HG02610 (cell line): ENCODE data around the gene DQX1.

Experiments
- ATAC-seq: cut with Tn5 transposase; IDR thresholded peaks from one replicate; pipeline ENCODE4 v1.9.1; 2021; ENCODE audit warnings: mild to moderate bottlenecking, moderate library complexity; ENCODE audit not compliant: unreplicated experiment

DQX1 gene

DNA sequence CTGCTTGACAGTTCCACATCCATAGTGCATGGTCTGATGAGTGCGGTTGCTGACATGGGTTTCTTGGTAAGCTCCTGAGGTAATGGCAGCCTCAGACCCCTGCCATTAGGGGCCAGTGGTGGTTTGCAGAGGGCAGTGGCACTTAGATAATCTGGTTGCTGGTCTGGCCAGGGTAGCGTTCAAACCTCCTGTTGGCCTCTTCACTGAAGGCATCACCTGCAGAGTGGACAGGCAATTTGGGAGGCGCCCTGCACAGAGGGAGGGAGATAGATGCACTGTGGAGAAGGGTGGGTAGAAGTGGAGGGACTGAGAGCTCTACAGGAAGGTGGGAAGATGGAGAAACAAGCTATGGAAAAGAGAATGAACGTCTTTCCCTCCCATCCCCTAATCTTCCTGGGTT is 7.4 kb upstream of the DQX1 start:
- ATAC-seq = no peak

DNA sequence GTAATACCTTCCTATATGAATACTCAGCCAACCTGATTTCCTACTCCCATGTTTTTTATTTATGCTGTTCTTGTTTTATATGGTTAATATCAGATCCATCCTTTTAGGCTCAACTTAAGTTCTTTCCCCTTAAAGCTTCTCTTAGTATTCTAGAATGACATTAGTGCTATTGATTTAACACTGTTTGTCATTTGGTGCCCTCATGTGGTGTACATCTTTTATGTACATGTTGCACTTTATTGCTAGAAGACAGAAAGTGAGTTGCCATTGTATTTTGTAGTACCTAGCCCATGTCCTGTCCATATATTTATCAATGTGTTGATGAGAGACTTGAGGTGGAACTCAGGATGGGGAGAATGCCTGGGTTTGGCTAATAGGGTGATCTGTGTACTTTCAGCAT is 6.2 kb upstream of the DQX1 start:
- ATAC-seq = no peak

DNA sequence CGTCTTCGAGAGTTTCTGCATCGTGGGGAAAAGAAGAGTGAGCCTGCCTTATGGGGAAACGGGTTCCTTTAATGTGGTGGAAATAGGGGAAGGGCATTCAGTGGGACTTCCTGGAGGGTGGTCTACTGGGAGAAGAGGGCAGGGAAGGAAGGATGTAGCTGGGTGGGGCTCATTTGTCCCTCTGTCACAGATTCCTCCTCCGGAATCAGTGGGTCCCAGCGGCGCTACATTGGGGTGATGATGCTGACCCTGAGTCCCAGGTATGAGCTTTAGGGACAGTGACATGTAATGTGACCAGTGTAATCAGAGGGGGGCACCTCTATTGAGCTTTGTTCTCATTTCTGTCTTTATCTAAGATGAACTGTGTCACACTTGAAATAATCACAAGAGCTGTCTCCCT is 5.6 kb upstream of the DQX1 start:
- ATAC-seq = no peak

DNA sequence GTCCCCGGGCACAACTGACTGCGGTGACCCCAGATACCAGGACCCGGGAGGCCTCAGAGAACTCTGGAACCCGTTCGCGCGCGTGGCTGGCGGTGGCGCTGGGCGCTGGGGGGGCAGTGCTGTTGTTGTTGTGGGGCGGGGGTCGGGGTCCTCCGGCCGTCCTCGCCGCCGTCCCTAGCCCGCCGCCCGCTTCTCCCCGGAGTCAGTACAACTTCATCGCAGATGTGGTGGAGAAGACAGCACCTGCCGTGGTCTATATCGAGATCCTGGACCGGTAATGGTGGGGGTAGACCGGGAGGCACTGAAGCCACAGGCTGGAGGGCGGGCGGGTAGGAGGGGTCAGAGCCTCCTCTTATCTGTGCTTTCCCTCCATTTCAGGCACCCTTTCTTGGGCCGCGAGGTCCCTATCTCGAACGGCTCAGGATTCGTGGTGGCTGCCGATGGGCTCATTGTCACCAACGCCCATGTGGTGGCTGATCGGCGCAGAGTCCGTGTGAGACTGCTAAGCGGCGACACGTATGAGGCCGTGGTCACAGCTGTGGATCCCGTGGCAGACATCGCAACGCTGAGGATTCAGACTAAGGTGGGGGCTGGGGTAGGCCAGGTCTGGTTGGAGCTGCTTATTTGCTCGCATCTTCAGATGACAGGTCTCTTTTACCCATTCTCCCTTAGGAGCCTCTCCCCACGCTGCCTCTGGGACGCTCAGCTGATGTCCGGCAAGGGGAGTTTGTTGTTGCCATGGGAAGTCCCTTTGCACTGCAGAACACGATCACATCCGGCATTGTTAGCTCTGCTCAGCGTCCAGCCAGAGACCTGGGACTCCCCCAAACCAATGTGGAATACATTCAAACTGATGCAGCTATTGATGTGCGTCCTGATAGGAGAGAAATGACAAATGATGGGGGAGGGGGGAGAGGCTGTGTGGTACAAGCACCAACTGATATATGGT is 4.5 kb upstream of the DQX1 start:
- ATAC-seq = peak; percentile 34

DNA sequence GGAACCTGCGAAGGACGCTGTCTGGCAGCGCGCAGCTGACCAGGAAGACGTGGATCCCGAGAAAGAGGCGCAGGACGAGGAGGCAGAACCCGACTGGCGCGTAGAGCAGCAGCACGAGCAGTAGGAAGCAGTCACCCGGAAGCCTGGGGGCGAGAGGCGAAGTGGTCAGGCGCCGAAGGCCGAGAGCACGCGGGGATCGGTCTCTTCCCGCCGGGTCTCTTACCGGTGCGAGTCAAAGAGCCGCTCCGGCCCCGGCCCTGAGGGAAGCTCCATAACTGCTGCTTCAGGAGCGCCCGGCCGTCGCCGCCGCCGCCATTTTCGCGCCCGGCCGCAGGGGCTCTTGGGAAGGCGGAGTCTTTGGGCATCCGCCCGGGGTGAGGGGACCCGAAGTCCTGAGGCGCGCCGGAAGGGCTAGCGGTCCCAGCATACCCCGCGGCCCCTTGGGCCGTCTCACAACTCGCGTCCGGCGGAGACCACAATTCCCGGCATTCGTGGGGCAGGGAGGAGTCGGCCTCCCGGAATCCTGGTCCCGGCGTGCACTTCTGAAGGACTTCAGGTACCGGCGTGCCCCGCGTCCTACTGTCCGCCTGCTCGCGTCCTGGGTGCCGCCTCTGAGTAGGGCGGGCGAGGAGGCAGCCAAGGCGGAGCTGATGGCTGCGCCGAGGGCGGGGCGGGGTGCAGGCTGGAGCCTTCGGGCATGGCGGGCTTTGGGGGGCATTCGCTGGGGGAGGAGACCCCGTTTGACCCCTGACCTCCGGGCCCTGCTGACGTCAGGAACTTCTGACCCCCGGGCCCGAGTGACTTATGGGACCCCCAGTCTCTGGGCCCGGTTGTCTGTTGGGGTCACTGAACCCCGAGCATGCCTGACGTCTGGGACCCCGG is 3.6 kb upstream of the DQX1 start, which contains the start of the genes AUP1 and HTRA2:
AUP1 (minus strand) TSS at position 350 of the 882 bp plus-strand sequence; CDS start at position 273, 77 bp downstream.
HTRA2 (plus strand) TSS at position 577 of the 882 bp plus-strand sequence; CDS start at position 651, 74 bp downstream.
- ATAC-seq = peak; percentile 79

DNA sequence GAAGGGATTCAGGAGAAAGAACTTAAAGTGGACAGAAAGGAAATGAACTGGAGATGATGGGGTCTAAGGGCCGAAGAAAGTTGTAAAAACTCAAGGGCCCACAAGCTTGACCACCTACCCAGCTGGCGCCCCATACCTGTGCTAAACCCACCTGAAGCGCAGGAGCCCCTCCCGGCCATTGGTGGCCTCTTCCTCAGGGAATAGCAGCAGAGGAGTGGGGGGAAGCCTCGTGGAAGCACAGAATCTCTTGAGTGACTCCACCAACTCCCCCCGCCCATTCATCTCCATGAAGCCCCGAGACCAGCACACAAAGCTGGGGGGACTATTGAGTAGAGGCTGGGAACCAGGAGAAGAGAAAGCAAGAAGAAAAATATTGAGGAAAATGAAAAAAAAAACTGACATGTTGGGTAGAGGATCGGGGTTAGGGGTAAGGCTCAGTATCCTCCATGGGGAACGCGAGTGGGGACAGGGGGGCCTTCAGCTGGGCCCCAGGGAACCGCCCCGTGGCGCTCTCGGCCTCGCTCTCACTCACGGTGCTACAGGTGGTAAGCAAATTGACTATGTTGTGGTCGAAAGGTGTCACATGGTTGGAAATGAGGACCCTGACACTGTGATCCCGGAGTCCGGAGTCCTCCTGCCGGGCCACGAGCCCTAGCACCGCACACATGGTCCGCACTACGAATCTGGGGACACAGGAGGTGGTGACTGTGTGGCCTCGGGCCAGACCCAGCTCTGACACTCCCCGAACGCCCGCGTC is 2.7 kb upstream of the DQX1 start:
- peak; percentile 1 for ATAC-seq

DNA sequence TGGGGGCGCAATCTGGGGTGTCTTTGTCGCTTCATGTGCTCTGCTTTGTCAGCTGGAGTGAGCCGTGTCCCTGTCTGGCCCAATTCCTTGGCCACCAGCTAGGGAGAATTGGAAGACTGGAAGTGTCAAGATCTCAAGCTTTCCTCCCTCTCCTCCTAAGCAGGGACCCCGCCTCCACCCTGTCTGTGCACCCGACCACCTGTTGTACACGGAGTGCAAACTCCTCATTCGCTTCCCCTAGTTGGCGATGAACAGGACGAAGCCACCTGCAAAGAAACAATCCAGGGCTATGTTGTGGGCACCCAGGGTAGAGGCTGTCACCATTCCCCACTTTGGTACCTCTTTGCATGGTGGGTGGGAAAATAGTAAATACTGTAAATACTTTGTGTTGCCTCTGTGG is 1.7 kb upstream of the DQX1 start:
- no peak for ATAC-seq

DNA sequence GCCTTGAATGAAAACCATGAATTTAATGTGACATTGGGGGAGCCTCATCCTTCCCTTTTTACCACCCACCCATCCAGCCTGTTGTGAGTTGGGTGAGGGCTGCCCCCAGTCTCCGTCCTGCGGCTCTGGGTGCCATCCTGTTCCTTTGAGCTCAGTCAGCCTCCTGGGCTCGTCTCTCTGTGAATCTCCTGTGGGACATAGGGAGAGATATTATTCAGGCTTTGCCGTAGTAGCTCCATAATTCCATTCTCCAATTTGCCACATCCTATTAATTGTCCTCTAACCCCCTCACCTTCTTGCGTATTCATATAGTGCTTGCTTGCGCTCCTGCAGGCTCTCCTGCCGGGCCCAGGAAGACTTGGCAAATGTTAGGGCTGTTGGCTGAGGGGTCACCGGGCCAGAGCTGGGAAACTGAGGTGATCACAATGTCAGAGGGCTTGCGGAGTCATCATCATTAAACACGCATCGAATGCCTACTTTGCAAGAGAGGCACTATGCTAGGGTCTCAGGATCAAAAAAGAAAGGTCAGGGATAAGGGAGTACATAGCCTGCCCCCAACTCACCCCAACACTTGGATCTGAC is 709 bp upstream of the DQX1 start:
- no peak for ATAC-seq

DNA sequence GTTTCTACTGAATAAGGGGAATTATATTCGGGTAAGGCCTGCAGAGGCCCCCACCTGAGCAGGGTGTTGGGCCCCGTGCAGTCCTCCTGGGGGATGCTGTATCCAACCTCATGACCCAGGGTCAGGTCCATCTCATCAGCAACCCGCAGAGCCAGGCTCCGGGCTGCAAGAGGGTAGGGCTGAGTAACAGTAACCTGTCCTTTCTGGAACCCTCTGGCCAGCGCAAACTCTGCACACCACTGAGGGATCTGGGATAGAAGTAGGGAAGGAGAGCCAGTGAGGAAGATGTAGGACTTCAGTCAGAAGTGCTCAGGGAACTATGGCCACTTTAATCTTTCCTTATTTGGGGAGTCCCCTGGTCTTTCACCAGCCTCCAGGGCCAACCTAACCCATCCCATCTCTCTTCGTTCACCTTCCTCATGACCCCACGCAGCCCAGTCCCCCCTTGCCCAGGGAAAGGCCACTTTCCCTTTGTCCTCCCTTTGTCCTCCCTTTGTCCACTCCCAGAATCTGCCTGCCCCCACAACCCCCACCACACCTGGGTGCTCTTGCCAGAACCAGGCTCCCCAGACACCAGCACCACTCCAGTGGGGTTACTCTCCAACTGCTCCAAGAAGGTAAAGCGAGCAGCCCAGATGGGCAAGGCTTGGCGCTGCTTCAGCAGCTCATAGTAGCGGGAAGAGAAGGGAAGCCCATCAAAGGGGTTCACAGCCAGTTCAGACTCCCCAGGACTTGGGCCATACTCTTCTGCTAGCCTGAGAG is 895 bp downstream of the DQX1 start:
- ATAC-seq = no peak

DNA sequence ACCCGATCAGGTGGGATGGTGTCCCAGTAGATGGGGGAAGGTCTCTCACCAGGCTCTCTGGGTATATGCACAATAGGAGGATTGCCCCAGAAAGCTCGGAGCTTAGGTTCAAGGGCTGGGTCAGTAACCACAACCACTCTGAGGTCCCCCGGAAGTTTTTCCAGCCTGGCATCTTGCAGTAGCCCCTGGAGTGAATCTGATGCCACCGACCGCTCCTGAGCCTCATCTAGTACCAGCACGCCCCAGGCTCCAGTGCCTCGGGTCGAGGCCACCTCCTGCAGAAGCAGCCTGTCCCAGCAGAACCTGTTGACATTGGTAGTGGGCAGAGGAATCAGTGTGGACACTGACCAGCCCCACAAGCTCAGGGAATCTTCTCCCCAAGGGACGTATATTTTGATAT is 2.0 kb downstream of the DQX1 start:
- ATAC-seq = no peak

DNA sequence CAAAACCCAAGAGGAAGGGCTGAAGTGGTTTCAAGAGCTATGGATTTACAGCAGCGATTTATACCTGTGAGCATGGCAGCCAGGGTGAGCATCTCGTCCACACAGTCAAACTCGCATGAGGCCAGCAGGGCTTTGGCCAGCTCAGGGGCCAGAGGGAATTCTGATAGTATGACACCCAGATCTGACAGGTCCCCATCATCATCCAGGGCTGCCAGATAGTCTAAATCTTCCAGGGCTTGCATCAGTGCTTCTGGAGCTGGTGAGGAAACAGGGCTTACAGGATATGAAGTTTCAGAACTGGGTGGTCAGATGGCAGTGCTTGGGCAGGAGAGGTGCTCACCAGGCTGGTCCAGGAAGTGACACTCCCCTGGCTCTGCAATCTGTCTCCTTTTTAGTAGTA is 3.5 kb downstream of the DQX1 start:
- no peak for ATAC-seq

DNA sequence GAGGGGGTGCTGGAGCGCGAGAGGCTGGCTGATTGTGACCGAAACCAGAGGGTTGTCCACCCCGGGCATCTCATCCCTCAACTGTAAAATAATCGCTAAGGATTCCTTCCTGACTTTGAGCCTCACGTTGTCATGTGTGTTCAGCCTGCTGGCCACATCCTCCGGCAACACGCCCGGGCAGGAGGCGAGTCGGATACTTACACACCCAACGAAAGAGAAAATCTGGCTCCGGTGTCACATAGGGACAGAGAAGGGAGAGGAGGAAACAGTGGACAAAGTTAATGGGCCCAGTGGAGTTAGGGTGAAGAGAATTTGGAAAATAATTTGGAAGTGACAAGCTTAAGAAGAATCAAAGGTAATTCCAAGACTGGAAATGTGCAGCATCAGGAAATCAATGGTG is 9.4 kb downstream of the DQX1 start:
- ATAC-seq = no peak

DNA sequence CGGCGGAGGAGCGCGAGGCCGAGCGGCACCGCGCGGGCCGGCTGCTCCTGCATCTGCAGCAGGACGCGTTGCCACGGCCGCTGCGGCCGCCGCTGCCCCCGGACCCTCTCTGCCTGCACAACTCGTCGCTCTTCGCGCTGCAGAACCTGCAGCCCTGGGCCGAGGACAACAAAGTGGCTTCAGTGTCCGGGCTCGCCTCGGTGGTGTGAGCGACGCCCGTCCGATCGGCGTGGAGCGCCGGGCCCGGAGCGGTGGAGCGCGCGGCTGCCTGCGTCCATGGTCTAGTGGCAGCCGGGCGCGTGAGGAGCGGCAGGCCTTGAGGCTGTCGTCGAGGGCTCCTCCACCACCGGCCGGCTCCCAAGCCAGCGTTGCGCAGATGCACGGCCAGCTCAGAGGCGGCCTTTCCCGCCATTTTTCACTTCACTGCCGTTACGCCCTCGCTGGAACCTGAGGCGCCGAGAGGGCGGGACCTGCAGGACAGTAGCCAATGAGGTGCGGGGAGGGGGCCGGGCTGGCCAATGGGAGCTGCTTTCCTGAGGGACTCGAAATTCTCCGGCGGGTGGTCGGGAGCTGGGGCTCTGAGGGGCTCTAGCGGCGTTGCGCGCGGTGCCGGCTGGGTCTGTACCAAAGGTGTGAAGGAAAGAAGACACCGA is 9.9 kb downstream of the DQX1 start:
- ATAC-seq = peak; percentile 61

DNA sequence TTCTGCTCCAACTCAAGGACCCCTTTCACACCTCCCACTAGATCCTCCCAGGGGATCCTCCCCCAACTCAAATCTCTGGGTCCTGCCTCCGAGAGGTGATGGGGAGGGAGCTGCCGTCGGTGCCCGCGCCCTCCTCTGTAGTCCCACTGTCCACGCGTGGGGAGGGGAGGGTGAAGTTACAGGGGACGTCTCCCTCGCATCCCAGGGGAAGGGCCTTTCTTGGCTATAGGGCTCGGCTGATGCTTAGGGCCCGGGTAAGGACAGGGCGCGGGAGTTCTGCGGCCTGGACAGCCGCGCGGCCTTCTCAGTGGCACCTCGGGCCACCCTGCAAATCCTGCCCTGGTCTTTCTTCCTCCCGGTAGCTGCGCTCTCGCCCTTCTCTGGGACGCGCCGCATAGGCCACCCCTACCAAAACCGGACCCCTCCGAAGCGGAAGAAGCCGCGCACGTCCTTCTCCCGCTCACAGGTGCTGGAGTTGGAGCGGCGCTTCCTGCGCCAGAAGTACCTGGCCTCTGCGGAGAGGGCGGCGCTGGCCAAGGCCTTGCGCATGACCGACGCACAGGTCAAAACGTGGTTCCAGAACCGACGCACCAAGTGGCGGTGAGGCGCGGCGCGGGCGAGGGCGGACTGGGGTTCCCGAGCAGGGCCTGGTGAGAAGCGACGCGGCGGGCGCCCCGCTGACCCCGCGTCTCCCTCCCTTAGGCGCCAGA is 10.6 kb downstream of the DQX1 start:
- no peak for ATAC-seq

DNA sequence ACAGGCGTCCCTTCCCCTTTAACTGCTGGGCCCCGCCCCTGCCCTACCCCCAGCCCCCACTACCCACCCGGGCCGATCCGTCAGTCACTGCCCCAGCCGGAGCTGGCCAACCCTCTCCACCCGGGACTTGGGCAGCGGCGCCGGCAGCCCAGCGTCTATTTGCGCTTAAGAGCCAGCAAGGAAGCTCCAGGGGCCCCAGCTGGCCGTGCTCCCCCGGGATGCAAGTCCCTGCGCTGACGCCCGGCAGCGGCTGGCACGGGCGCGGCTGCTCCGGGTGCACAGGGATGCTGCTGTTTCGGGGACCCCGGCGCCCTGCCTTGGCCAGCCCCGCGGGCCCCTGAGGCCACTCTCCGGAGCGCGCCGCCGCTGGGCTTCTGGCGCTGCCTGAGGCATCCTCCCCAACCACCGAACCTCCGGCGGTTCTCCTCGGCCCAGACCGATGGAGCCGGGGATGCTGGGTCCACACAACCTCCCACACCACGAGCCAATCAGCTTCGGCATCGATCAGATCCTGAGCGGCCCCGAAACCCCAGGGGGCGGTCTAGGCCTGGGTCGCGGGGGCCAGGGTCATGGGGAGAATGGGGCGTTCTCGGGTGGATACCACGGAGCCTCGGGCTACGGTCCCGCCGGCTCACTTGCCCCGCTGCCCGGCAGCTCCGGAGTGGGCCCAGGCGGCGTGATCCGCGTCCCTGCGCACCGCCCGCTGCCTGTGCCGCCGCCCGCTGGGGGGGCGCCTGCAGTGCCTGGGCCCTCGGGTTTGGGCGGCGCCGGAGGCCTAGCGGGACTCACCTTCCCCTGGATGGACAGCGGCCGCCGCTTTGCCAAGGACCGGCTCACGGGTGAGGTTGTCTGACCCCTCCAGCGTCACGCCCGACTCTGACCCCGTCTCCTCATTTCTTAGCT is 11.4 kb downstream of the DQX1 start, which contains the start of gene TLX2:
TLX2 (plus strand) TSS at position 83 of the 903 bp plus-strand sequence; CDS start at position 440, 357 bp downstream.
- no peak for ATAC-seq

DNA sequence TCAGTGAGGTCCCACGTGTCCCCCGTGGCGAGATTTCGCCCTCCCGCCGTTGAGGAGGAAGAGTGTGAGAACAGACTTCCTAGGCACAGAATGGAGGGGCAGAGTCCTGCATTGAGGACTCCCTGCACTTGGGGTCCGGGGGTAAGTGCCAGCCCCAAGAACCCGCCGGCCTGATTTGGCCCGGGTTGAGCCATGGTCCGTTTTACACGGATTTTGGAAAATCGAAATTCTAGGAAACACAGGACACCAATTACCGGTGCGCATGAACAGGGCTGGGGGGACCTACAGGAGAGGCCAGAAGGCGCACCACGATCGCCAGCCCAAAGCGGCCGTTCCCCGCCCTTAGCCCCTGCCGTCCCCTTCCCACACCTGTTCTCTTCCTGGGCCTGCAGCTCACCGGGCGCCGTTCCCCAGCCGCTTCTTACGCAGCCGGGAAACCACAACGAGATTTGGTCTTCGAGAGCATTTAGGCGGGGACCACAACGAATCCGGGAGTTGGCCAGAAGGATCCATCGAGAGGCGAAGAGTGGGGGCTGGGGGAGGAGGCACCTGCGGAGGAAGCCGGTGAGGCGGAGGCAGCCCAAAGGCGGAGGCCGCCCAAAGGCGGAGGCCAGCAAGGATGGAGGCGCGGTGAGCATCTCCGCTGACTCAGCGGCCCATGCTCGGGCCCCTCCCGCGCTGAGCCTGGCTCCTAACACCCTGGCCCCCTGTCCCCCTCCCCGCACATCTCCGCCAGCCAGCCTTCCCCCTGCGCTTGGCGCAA is 12.2 kb downstream of the DQX1 start:
- ATAC-seq = no peak
